HCT116 (cell line): ENCODE data around the gene CEP152. TPM values are rescaled to one million over a fixed set of nuclear protein-coding genes. Genes with fewer than 3 reads are reported as not detected.

Experiments used
- ATAC-seq: fragments of 200-7000 bp; cut with Tn5 transposase; 2 replicates; pipeline ENCODE4 v1.9.1; 2020; ENCODE audit warnings: mild to moderate bottlenecking, moderate library complexity
- BruUV-seq: library from RNA; stranded (reverse); fragments of 400-500 nt; replicated peaks from 2 replicates; lab custom pipeline; 2021; lab: Mats Ljungman, UMichigan
- CTCF ChIA-PET: fragments of 300-600 bp; sonication (Branson Sonifier 250); formaldehyde crosslinking; loops from one replicate; lab custom pipeline; 2021; ENCODE audit warnings: antibody characterized with exemption; lab: Charles Lee
- POLR2A ChIA-PET: fragments of 300-600, 350-600 bp; sonication (Branson Sonifier 250); formaldehyde crosslinking; loops from one replicate; lab custom pipeline; 2021; ENCODE audit warnings: antibody characterized with exemption; lab: Charles Lee
- RAD21 ChIA-PET, 2 experiments: fragments of 300-600 bp; sonication (Branson Sonifier 250); formaldehyde crosslinking; loops; one replicate each; lab custom pipeline; 2023; ENCODE audit warnings: low total read pairs in 2 of 2; ENCODE audit not compliant: uncharacterized antibody in 2 of 2, unreplicated experiment in 2 of 2, low non-redundant PET in 1 of 2; lab: Charles Lee
- DNase-seq: peaks from one replicate; pipeline ENCODE4 v3.0.0-alpha.2; 2010; ENCODE audit warnings: low read depth, low spot score
- H2AFZ ChIP-seq: fragments of 200-600 bp; shearing (Covaris generic), sonication (generic); 2 replicates; pipeline ENCODE4 v1.6.1; 2017; ENCODE audit warnings: low read depth, mixed run types, mixed read lengths, antibody characterized with exemption, low read length; ENCODE audit not compliant: poor library complexity, severe bottlenecking
- H3K27ac ChIP-seq: 2 replicates; pipeline ENCODE4 v1.5.1; 2012; ENCODE audit warnings: low read depth, low read length
- H3K27me3 ChIP-seq: fragments of 200-600 bp; sonication (generic); 2 replicates; pipeline ENCODE4 v1.6.1; 2016; ENCODE audit warnings: mixed run types, low read length, mixed read lengths; ENCODE audit not compliant: insufficient read depth
- H3K36me3 ChIP-seq, 2 experiments: fragments of 200-500 bp in 1 of 2; fragments of 200-600 bp in 1 of 2; sonication (Bioruptor generic) in 1 of 2; sonication (generic) in 1 of 2; 2 replicates each; pipeline versions ENCODE4 v1.5.1 to v1.6.1; 2014 to 2016; ENCODE audit warnings: low read length in 2 of 2, inconsistent platforms in 1 of 2, mixed read lengths in 1 of 2, mixed run types in 1 of 2; ENCODE audit not compliant: insufficient read depth in 2 of 2, control insufficient read depth in 1 of 2
- H3K4me1 ChIP-seq, 2 experiments: fragments of 200-600 bp in 1 of 2; sonication (generic) in 1 of 2; 2 replicates each; pipeline versions ENCODE4 v1.5.1 to v1.6.1; 2012 to 2017; ENCODE audit warnings: low read length in 2 of 2, inconsistent platforms in 1 of 2, mild to moderate bottlenecking in 1 of 2, mixed read lengths in 1 of 2, mixed run types in 1 of 2, moderate library complexity in 1 of 2; ENCODE audit not compliant: insufficient read depth in 2 of 2, control insufficient read depth in 1 of 2
- H3K4me2 ChIP-seq: fragments of 200-600 bp; sonication (generic); 2 replicates; pipeline ENCODE4 v1.6.1; 2017; ENCODE audit warnings: mixed run types, low read length, mixed read lengths
- H3K4me3 ChIP-seq, 2 experiments: fragments of 200-600 bp in 1 of 2; sonication (generic) in 1 of 2; replicated peaks in 1 of 2; 2 replicates each; pipeline ENCODE4 v1.5.1; 2011 to 2016; ENCODE audit warnings: low read length in 2 of 2, control low read depth in 1 of 2, low read depth in 1 of 2, mild to moderate bottlenecking in 1 of 2, mixed read lengths in 1 of 2, mixed run types in 1 of 2
- H3K79me2 ChIP-seq: fragments of 200-600 bp; sonication (generic); 2 replicates; pipeline ENCODE4 v1.6.1; 2017; ENCODE audit warnings: mild to moderate bottlenecking, mixed run types, low read length, moderate library complexity, mixed read lengths; ENCODE audit not compliant: insufficient read depth
- H3K9ac ChIP-seq: fragments of 200-600 bp; sonication (generic); 2 replicates; pipeline ENCODE4 v1.6.1; 2016; ENCODE audit warnings: low read length, mixed read lengths
- H3K9me2 ChIP-seq: fragments of 200-600 bp; sonication (generic), shearing (Covaris generic); 2 replicates; pipeline ENCODE4 v1.6.1; 2017; ENCODE audit warnings: mixed run types, mild to moderate bottlenecking, moderate library complexity; ENCODE audit not compliant: insufficient read depth
- H3K9me3 ChIP-seq, 2 experiments: fragments of 200-500 bp in 1 of 2; fragments of 200-600 bp in 1 of 2; sonication (Bioruptor generic) in 1 of 2; sonication (generic) in 1 of 2; 2 replicates each; pipeline ENCODE4 v1.6.1; 2014 to 2017; ENCODE audit warnings: low read length in 2 of 2, mixed read lengths in 2 of 2, inconsistent platforms in 1 of 2, low read depth in 1 of 2, mild to moderate bottlenecking in 1 of 2, mixed run types in 1 of 2, moderate library complexity in 1 of 2; ENCODE audit not compliant: control insufficient read depth in 1 of 2, insufficient read depth in 1 of 2
- H4K20me1 ChIP-seq: fragments of 200-600 bp; sonication (generic), shearing (Covaris generic); 2 replicates; pipeline ENCODE4 v1.6.1; 2017; ENCODE audit warnings: mixed run types, mild to moderate bottlenecking, moderate library complexity; ENCODE audit not compliant: insufficient read depth
- CBX3 ChIP-seq: IDR thresholded peaks from 2 replicates; pipeline ENCODE4 v1.6.1; 2012; ENCODE audit warnings: low read depth
- EGR1 ChIP-seq: IDR thresholded peaks from 2 replicates; pipeline ENCODE4 v1.6.1; 2012; ENCODE audit warnings: low read depth
- ELF1 ChIP-seq: IDR thresholded peaks from 2 replicates; pipeline ENCODE4 v1.6.1; 2012; ENCODE audit warnings: low read depth, borderline replicate concordance
- EZH2 ChIP-seq: fragments of 200-600 bp; sonication (generic); IDR thresholded peaks from 2 replicates; pipeline ENCODE4 v1.6.1; 2017; ENCODE audit warnings: antibody characterized with exemption, mixed run types
- EZH2phosphoT487 ChIP-seq: fragments of 200-600 bp; IDR thresholded peaks from 2 replicates; pipeline ENCODE4 v1.6.1; 2018; ENCODE audit warnings: antibody characterized with exemption, borderline replicate concordance
- JUND ChIP-seq: IDR thresholded peaks from 2 replicates; pipeline ENCODE4 v1.6.1; 2012
- POLR2A ChIP-seq: IDR thresholded peaks from 2 replicates; pipeline ENCODE4 v1.7.0; 2011; ENCODE audit warnings: borderline replicate concordance; ENCODE audit not compliant: insufficient read depth, insufficient read length; ENCODE audit errors: extremely low read depth
- RAD21 ChIP-seq: IDR thresholded peaks from 2 replicates; pipeline ENCODE4 v1.6.1; 2012; ENCODE audit warnings: low read depth, mild to moderate bottlenecking
- SIN3A ChIP-seq: IDR thresholded peaks from 2 replicates; pipeline ENCODE4 v1.6.1; 2012; ENCODE audit warnings: low read depth
- SP1 ChIP-seq: IDR thresholded peaks from 2 replicates; pipeline ENCODE4 v1.6.1; 2012; ENCODE audit warnings: low read depth
- SRF ChIP-seq: IDR thresholded peaks from 2 replicates; pipeline ENCODE4 v1.6.1; 2012; ENCODE audit warnings: low read depth
- TCF7L2 ChIP-seq: IDR thresholded peaks from 2 replicates; pipeline ENCODE4 v1.7.0; 2011; ENCODE audit warnings: borderline replicate concordance, inconsistent platforms; ENCODE audit not compliant: insufficient read depth, insufficient read length; ENCODE audit errors: extremely low read depth
- YY1 ChIP-seq: IDR thresholded peaks from 2 replicates; pipeline ENCODE4 v1.6.1; 2011; ENCODE audit warnings: low read length, low read depth, moderate library complexity, mild to moderate bottlenecking; ENCODE audit not compliant: insufficient replicate concordance; ENCODE audit errors: extremely low read depth
- ZNF274 ChIP-seq: fragments of 200-500 bp; sonication (Bioruptor generic); IDR thresholded peaks from 2 replicates; pipeline ENCODE4 v1.6.1; 2014; ENCODE audit warnings: mild to moderate bottlenecking, low read depth, low read length, inconsistent platforms
- intact Hi-C: fragments of 100-400 bp; cut with micrococcal nuclease; formaldehyde crosslinking; loops from 2 replicates; pipeline ENCODE4 v1.10.0; 2022
- total RNA-seq: library from RNA; stranded (reverse); gene quantifications from one replicate; pipeline ENCODE4 v1.2.1, GENCODE V29; 2021; ENCODE audit not compliant: unreplicated experiment
- TF ChIP-seq, protein P1 (sequence below), 3 experiments: fragments of 200-600 bp in 1 of 3; sonication (generic) in 1 of 3; IDR thresholded peaks in 2 of 3; conservative IDR thresholded peaks in 1 of 3; 2 replicates each; pipeline ENCODE4 v1.5.1; 2012 to 2017; ENCODE audit warnings: low read depth in 2 of 3, low read length in 2 of 3, antibody characterized with exemption in 1 of 3, borderline replicate concordance in 1 of 3, control low read depth in 1 of 3, mild to moderate bottlenecking in 1 of 3, mixed read lengths in 1 of 3, mixed run types in 1 of 3, moderate library complexity in 1 of 3; ENCODE audit not compliant: insufficient read depth in 1 of 3
- TF ChIP-seq, protein P2 (sequence below): IDR thresholded peaks from 2 replicates; pipeline ENCODE4 v1.6.1; 2011; ENCODE audit warnings: mild to moderate bottlenecking, low read length, moderate library complexity; ENCODE audit not compliant: insufficient replicate concordance; ENCODE audit errors: extremely low read depth
- TF ChIP-seq, protein P3 (sequence below): IDR thresholded peaks from 2 replicates; pipeline ENCODE4 v1.6.1; 2012
- TF ChIP-seq, protein P4 (sequence below): IDR thresholded peaks from 2 replicates; pipeline ENCODE4 v1.6.1; 2012

CEP152 gene
- total RNA-seq, 1 experiment from 2014 or later = 19.7 TPM

DNA sequence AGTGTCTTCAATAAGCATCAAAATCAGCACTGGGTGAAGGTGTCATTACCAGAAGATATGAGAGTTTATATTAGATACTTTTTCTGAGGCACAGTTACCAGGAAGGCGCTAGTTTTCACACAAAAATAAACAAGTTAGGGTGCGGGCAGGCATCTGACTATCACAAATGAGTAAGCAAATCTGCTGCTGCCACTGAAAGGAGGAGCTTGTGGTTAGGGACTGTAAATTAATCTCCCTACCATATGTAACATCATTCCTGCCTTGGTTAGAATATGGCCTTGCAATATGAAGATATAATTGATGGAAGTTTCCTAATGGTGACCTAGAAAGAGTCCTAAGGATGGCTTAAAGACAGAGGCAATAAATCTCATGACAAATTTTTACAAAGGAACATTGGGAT is 47.5 kb upstream of the CEP152 start (continued):
- TF ChIP-seq ZNF274 (no peak), POLR2A (no peak), JUND (no peak), TCF7L2 (no peak), SP1 (no peak), EZH2phosphoT487 (no peak)
- TF ChIP-seq, protein P1, sequence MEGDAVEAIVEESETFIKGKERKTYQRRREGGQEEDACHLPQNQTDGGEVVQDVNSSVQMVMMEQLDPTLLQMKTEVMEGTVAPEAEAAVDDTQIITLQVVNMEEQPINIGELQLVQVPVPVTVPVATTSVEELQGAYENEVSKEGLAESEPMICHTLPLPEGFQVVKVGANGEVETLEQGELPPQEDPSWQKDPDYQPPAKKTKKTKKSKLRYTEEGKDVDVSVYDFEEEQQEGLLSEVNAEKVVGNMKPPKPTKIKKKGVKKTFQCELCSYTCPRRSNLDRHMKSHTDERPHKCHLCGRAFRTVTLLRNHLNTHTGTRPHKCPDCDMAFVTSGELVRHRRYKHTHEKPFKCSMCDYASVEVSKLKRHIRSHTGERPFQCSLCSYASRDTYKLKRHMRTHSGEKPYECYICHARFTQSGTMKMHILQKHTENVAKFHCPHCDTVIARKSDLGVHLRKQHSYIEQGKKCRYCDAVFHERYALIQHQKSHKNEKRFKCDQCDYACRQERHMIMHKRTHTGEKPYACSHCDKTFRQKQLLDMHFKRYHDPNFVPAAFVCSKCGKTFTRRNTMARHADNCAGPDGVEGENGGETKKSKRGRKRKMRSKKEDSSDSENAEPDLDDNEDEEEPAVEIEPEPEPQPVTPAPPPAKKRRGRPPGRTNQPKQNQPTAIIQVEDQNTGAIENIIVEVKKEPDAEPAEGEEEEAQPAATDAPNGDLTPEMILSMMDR (IDR thresholded peaks at IDR 0.05 in 2 of 3, conservative IDR thresholded peaks at IDR 0.05 in 1 of 3; ENCODE audit: borderline replicate concordance in 1 of 3, insufficient read depth in 1 of 3, low read depth in 2 of 3, low read length in 2 of 3) = no peak

DNA sequence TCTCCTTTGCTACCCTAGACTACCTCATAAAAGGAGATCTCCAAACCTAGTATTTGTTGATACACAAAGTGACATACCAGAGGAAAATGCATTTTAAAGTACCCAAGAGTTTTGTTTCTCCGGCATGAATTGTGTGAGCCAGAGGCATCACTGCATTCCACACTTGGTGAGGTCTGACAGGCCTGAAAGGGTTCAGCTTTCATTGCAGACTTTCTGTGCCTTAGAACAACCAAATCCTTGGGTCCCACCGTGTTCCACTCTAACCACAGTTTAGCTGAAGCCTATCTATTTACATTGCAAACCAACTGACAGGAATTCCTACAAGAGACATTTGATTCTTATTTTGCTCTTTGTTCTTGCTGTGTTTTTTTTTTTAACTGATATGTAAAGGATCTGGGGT is 46.1 kb upstream of the CEP152 start:
- peak overlapping the region; percentile 39 for H2AFZ ChIP-seq
- BruUV-seq = no TSS peak
- no peak overlapping the region for H3K9ac ChIP-seq
- H3K4me1 ChIP-seq = peaks cover 8 to 12% of the 10 kb centered on the region in 2 experiments; a peak in 3 of 4 replicates
- no peak overlapping the region for H3K27ac ChIP-seq
- H3K27me3 ChIP-seq = no peaks in the 10 kb centered on the region
- H3K9me2 ChIP-seq = no peaks in the 10 kb centered on the region
- H3K4me2 ChIP-seq = no peak overlapping the region
- no peaks in the 10 kb centered on the region for H4K20me1 ChIP-seq
- no peaks in the 10 kb centered on the region for H3K9me3 ChIP-seq
- DNase-seq = no peak
- H3K79me2 ChIP-seq = no peaks in the 10 kb centered on the region
- CTCF ChIA-PET = interaction anchor here (1.0 to 2.1 kb wide), 4 partner anchors 21 to 1288 kb away, joined by 3 to 11 read pairs (median 4); partner anchors contain the start of gene EID1
- POLR2A ChIA-PET = no interaction called here
- intact Hi-C loops = loop anchor here (1.0 kb wide), 1 partner anchor 499 kb away; no protein-coding TSS in a partner anchor
- no peaks in the 10 kb centered on the region for H3K36me3 ChIP-seq
- ATAC-seq = no peak
- RAD21 ChIA-PET = no interaction called here
- H3K4me3 ChIP-seq = no peak overlapping the region
- TF ChIP-seq, protein P2, sequence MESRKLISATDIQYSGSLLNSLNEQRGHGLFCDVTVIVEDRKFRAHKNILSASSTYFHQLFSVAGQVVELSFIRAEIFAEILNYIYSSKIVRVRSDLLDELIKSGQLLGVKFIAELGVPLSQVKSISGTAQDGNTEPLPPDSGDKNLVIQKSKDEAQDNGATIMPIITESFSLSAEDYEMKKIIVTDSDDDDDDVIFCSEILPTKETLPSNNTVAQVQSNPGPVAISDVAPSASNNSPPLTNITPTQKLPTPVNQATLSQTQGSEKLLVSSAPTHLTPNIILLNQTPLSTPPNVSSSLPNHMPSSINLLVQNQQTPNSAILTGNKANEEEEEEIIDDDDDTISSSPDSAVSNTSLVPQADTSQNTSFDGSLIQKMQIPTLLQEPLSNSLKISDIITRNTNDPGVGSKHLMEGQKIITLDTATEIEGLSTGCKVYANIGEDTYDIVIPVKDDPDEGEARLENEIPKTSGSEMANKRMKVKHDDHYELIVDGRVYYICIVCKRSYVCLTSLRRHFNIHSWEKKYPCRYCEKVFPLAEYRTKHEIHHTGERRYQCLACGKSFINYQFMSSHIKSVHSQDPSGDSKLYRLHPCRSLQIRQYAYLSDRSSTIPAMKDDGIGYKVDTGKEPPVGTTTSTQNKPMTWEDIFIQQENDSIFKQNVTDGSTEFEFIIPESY = no peak
- no peak for TF ChIP-seq SIN3A
- no peak for TF ChIP-seq RAD21
- TF ChIP-seq TCF7L2 = no peak
- no peak for TF ChIP-seq EZH2
- TF ChIP-seq, protein P3, sequence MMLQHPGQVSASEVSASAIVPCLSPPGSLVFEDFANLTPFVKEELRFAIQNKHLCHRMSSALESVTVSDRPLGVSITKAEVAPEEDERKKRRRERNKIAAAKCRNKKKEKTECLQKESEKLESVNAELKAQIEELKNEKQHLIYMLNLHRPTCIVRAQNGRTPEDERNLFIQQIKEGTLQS = no peak
- TF ChIP-seq EZH2phosphoT487 = no peak
- TF ChIP-seq SP1 = no peak
- no peak for TF ChIP-seq SRF
- TF ChIP-seq, protein P1 (IDR thresholded peaks at IDR 0.05 in 2 of 3, conservative IDR thresholded peaks at IDR 0.05 in 1 of 3; ENCODE audit: borderline replicate concordance in 1 of 3, insufficient read depth in 1 of 3, low read depth in 2 of 3, low read length in 2 of 3) = no peak
- no peak for TF ChIP-seq EGR1
- no peak for TF ChIP-seq POLR2A
- TF ChIP-seq, protein P4, sequence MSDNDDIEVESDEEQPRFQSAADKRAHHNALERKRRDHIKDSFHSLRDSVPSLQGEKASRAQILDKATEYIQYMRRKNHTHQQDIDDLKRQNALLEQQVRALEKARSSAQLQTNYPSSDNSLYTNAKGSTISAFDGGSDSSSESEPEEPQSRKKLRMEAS = no peak
- TF ChIP-seq YY1 = no peak
- TF ChIP-seq CBX3 = no peak
- TF ChIP-seq ELF1 = no peak
- no peak for TF ChIP-seq ZNF274
